Measurements from ENCODE around the gene VWDE.

VWDE gene

DNA sequence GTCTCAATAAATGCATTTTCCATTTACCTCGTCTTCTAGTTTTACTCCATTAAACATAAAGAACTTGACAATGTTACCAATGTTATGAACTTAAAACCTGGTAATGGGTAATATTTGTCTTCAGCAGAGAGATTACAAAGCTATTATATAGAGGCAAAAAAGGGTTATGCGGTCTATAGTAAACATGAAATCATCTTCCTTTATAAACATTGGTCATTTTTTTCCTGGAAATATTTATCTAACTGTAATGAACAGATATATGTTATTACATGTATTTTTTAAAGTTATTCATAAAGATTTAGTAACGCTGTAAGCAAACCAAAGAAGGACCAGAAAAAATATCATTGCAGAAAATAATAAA lies 1.3 kb downstream of the VWDE start:
- TF ChIP-seq TAF1 (IDR thresholded peaks at IDR 0.05; ENCODE audit: borderline replicate concordance, insufficient read depth, low read length), result no peak
- TF ChIP-seq POLR2AphosphoS5 (IDR thresholded peaks at IDR 0.05; ENCODE audit: low read depth, low read length), result no peak
- no peak for TF ChIP-seq SIN3A (IDR thresholded peaks at IDR 0.05; ENCODE audit: borderline replicate concordance, insufficient read depth, low read length)
- TF ChIP-seq, protein P1, sequence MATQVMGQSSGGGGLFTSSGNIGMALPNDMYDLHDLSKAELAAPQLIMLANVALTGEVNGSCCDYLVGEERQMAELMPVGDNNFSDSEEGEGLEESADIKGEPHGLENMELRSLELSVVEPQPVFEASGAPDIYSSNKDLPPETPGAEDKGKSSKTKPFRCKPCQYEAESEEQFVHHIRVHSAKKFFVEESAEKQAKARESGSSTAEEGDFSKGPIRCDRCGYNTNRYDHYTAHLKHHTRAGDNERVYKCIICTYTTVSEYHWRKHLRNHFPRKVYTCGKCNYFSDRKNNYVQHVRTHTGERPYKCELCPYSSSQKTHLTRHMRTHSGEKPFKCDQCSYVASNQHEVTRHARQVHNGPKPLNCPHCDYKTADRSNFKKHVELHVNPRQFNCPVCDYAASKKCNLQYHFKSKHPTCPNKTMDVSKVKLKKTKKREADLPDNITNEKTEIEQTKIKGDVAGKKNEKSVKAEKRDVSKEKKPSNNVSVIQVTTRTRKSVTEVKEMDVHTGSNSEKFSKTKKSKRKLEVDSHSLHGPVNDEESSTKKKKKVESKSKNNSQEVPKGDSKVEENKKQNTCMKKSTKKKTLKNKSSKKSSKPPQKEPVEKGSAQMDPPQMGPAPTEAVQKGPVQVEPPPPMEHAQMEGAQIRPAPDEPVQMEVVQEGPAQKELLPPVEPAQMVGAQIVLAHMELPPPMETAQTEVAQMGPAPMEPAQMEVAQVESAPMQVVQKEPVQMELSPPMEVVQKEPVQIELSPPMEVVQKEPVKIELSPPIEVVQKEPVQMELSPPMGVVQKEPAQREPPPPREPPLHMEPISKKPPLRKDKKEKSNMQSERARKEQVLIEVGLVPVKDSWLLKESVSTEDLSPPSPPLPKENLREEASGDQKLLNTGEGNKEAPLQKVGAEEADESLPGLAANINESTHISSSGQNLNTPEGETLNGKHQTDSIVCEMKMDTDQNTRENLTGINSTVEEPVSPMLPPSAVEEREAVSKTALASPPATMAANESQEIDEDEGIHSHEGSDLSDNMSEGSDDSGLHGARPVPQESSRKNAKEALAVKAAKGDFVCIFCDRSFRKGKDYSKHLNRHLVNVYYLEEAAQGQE (IDR thresholded peaks at IDR 0.05; ENCODE audit: insufficient read depth in 1 of 2, low read depth in 2 of 2, low read length in 2 of 2), result no peak
- no peak for TF ChIP-seq FOXP2 (optimal IDR thresholded peaks at IDR 0.05; ENCODE audit: borderline replicate concordance, extremely low read depth, extremely low read length, insufficient read depth)

DNA sequence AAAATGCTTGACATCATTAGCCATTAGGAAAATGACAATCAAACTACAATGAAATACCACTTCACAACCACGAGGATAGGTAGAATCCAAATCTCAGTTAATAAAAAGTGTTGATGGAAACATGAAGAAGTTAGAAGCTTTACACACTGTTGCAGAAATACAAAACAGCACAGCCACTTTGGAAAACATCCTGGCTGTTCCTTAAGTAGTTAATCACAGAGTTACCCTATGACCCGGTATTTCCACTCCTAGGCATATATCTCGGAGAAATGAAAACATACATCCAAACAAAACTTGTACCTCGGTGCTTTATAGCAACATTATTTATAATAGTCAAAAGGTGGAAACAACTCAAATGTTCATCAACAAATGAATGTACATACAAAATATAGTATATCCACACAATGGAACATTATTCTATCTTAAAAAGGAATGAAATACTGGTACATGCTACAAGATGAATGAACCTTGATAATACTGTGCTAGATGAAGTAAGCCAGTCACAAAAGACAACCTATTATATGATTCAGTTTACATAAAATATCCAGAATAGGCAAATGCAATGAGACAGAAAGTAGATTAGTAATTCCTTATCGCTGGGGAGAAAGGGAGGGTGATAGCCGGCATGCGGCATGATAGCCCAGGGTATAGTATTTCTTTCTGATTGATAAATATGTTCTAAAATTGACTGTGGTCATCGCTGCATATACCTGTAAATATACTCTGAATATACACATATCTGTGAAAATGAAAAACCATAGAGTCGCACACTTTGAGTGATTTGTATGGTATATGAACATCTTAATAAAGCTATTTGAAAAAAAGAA lies 1.9 kb downstream of the VWDE start:
- TF ChIP-seq, protein P1 (IDR thresholded peaks at IDR 0.05; ENCODE audit: insufficient read depth in 1 of 2, low read depth in 2 of 2, low read length in 2 of 2), result no peak
- TF ChIP-seq FOXP2 (optimal IDR thresholded peaks at IDR 0.05; ENCODE audit: borderline replicate concordance, extremely low read depth, extremely low read length, insufficient read depth), result no peak
- TF ChIP-seq TAF1 (IDR thresholded peaks at IDR 0.05; ENCODE audit: borderline replicate concordance, insufficient read depth, low read length), result no peak
- TF ChIP-seq SIN3A (IDR thresholded peaks at IDR 0.05; ENCODE audit: borderline replicate concordance, insufficient read depth, low read length), result no peak
- TF ChIP-seq POLR2AphosphoS5 (IDR thresholded peaks at IDR 0.05; ENCODE audit: low read depth, low read length), result no peak

DNA sequence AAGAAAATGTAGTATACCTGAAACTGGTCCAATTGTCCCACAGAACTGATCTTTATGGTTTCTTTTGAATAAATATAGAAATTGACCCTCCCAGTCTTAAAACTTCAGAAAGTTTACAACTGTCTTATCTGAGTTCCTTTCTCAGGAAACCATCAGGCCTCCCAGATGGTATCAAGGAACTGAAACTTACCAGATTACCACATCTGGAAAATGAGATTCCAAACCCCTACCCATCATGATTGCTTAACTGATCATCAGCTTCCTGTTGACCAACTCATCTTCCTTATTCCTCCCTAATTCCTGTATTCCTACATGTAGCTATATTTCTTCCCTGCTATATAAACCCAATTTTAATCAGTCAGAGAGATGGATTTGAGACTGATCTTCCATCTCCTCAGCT lies 5.5 kb downstream of the VWDE start:
- no peak for TF ChIP-seq POLR2AphosphoS5 (IDR thresholded peaks at IDR 0.05; ENCODE audit: low read depth, low read length)
- no peak for TF ChIP-seq SIN3A (IDR thresholded peaks at IDR 0.05; ENCODE audit: borderline replicate concordance, insufficient read depth, low read length)
- TF ChIP-seq, protein P1 (IDR thresholded peaks at IDR 0.05; ENCODE audit: insufficient read depth in 1 of 2, low read depth in 2 of 2, low read length in 2 of 2), result no peak
- TF ChIP-seq FOXP2 (optimal IDR thresholded peaks at IDR 0.05; ENCODE audit: borderline replicate concordance, extremely low read depth, extremely low read length, insufficient read depth), result no peak
- TF ChIP-seq TAF1 (IDR thresholded peaks at IDR 0.05; ENCODE audit: borderline replicate concordance, insufficient read depth, low read length), result no peak

DNA sequence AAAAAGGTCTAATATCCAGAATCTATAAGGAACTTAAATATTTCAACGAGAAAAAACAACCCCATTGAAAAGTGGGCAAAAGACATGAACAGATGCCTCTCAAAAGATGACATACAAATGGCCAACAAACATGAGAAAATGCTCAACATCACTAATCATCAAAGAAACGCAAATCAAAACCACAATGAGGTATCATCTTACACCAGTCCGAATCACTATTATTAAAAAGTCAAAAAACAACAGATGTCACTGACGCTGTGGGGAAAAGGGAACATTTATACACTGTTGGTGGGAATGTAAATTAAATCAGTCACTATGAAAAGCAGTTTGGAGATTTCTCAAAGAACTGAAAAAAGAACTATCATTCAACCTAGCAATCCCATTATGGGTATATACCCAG lies 6.0 kb downstream of the VWDE start:
- TF ChIP-seq TAF1 (IDR thresholded peaks at IDR 0.05; ENCODE audit: borderline replicate concordance, insufficient read depth, low read length), result no peak
- TF ChIP-seq SIN3A (IDR thresholded peaks at IDR 0.05; ENCODE audit: borderline replicate concordance, insufficient read depth, low read length), result no peak
- TF ChIP-seq, protein P1 (IDR thresholded peaks at IDR 0.05; ENCODE audit: insufficient read depth in 1 of 2, low read depth in 2 of 2, low read length in 2 of 2), result no peak
- TF ChIP-seq POLR2AphosphoS5 (IDR thresholded peaks at IDR 0.05; ENCODE audit: low read depth, low read length), result no peak
- no peak for TF ChIP-seq FOXP2 (optimal IDR thresholded peaks at IDR 0.05; ENCODE audit: borderline replicate concordance, extremely low read depth, extremely low read length, insufficient read depth)
